Progenitor cell of endocrine pancreas (in vitro differentiated cells): ENCODE results near the gene SYNGR4. TPM values are rescaled to one million over a fixed set of nuclear protein-coding genes. Genes with fewer than 3 reads are reported as not detected.

Experiments
- DNase-seq: peaks from one replicate; pipeline ENCODE4 v3.0.0; 2021; ENCODE audit warnings: low spot score; ENCODE audit not compliant: unreplicated experiment
- H3K27ac Mint-ChIP-seq: 2 replicates; pipeline ENCODE4 v1.8.0; 2021; ENCODE audit warnings: mild to moderate bottlenecking, moderate library complexity, mixed read lengths
- H3K27me3 Mint-ChIP-seq: 2 replicates; pipeline ENCODE4 v1.8.0; 2021; ENCODE audit warnings: mixed read lengths
- H3K36me3 Mint-ChIP-seq: 2 replicates; pipeline ENCODE4 v1.8.0; 2022; ENCODE audit warnings: mixed read lengths; ENCODE audit not compliant: insufficient read depth
- H3K4me1 Mint-ChIP-seq: 2 replicates; pipeline ENCODE4 v1.8.0; 2021; ENCODE audit warnings: low read depth, mixed read lengths
- H3K4me3 Mint-ChIP-seq: 2 replicates; pipeline ENCODE4 v1.8.0; 2021; ENCODE audit warnings: low read depth, mild to moderate bottlenecking, moderate library complexity, mixed read lengths
- H3K9me3 Mint-ChIP-seq: 2 replicates; pipeline ENCODE4 v1.8.0; 2021; ENCODE audit warnings: low read depth, mixed read lengths
- total RNA-seq: library from RNA; stranded (reverse); gene quantifications from 2 replicates; pipeline ENCODE4 v1.2.1, GENCODE V29; 2021
- TF ChIP-seq, protein P1 (sequence below): fragments of 200-600 bp; sonication (generic); IDR thresholded peaks from one replicate; pipeline ENCODE4 v1.5.0; 2021; ENCODE audit warnings: antibody characterized with exemption, mild to moderate bottlenecking; ENCODE audit not compliant: unreplicated experiment

The SYNGR4 gene
- total RNA-seq, 1 donor from 2014 or later = not detected

DNA sequence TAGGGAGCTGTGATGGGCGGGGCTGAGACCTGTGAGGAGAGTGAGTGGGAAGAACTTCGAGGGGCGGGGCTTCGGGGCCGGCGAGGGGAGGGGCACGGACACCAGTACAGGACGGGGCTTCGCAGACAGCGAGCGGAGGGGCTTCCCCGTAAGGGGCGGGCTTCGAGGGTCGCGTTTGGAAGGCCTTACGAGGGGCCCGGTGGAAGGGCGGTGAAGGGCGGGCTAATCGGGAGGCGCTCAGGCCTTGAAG, 42.9 kb upstream of the SYNGR4 start:
- H3K4me3 Mint-ChIP-seq = peak overlapping the region; percentile 85
- H3K27ac Mint-ChIP-seq = peak overlapping the region; percentile 95
- no peaks in the 10 kb centered on the region for H3K36me3 Mint-ChIP-seq
- DNase-seq = peak; percentile 91
- H3K9me3 Mint-ChIP-seq = no peaks in the 10 kb centered on the region
- H3K27me3 Mint-ChIP-seq = peaks cover 16% of the 10 kb centered on the region
- TF ChIP-seq, protein P1, sequence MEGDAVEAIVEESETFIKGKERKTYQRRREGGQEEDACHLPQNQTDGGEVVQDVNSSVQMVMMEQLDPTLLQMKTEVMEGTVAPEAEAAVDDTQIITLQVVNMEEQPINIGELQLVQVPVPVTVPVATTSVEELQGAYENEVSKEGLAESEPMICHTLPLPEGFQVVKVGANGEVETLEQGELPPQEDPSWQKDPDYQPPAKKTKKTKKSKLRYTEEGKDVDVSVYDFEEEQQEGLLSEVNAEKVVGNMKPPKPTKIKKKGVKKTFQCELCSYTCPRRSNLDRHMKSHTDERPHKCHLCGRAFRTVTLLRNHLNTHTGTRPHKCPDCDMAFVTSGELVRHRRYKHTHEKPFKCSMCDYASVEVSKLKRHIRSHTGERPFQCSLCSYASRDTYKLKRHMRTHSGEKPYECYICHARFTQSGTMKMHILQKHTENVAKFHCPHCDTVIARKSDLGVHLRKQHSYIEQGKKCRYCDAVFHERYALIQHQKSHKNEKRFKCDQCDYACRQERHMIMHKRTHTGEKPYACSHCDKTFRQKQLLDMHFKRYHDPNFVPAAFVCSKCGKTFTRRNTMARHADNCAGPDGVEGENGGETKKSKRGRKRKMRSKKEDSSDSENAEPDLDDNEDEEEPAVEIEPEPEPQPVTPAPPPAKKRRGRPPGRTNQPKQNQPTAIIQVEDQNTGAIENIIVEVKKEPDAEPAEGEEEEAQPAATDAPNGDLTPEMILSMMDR = no peak
- H3K4me1 Mint-ChIP-seq = peaks cover 9% of the 10 kb centered on the region

DNA sequence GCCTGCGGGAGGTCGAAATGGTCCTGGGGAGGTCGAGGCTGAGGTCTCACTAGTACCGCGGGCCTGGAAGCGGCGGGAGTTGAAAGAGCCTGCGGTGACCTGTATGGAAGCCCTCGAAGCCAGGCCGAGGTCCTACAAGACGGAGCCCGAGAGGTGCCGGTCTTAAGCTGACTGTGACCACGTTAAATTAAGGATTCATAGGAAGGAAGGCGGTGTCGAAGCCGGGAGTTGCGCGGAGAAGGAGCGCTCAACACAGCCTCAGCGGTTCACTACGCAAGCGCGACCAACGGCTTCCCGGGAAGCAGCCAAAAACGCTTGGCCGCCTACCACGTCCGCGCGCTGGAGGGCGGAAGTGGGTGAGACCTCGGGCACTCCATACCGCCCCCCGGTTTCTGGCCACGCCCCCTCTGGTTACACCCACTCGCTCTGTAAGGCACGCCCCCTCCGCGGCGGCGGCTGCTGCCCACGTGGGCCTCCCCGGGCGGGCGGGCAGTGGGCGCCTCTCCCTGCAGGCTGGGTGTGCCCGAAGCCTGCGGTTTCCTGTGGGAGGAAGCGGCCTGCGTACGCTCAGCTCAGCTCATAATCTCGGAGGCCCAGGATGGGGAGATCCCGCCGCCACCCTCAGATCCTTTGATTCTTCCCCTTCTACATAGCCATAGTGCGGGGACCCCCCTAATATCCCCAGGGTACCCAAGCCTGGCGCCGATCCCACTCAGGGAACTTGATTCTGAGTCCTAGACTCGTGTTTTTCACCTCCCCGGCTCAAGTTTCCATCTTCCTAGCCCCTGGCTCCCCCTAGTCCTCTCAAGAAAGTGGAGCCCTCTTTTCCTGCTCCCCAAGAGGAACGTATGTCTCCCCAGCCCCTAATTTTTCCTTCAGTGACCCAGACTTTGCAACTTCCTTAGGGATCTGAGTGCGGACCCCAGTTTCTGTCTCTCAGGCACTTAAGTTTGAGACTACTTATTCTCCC, 42.3 kb upstream of the SYNGR4 start:
- peak overlapping the region; percentile 95 for H3K27ac Mint-ChIP-seq

DNA sequence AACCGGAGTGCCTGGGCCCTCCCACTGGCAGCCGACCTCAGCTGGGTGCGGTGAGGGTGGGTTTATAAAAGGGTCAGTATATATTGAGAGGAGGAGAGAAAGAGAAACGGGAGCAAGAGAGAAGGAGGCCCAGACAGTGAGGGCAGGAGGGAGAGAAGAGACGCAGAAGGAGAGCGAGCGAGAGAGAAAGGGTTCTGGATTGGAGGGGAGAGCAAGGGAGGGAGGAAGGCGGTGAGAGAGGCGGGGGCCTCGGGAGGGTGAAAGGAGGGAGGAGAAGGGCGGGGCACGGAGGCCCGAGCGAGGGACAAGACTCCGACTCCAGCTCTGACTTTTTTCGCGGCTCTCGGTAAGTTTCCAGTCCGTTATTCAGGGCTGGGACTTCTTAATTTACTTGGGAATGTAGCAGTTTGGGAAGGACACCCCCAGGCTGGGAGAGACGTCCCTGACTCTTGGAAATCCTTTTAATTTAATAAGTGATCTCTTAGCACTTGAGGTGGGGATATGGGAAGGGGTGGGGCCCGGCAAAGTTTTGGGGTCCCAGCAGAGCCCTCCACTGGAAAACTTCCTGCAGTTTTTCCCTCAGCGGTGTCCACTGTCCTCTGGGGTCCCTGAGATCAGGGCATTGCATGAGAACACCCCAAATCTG, 38.8 kb upstream of the SYNGR4 start, which contains the start of gene EMP3:
TSS of gene EMP3 (plus strand) at position 288 of the 646 bp plus-strand sequence. CDS start 1,293 bp downstream, outside the sequence.
- Mint-ChIP-seq H3K27ac (peak within 1 kb of the TSS; percentile 3), H3K4me1 (peaks cover 10% of the 10 kb centered on the region), H3K4me3 (peak within 1 kb of the TSS; percentile 50), H3K9me3 (no peaks in the 10 kb centered on the region), H3K36me3 (no peaks in the 10 kb centered on the region), H3K27me3 (peaks cover 16% of the 10 kb centered on the region)
- TF ChIP-seq, protein P1 = no peak
- no peak for DNase-seq

More for the DNA sequence above, 42.3 kb upstream of the SYNGR4 start:
- peak overlapping the region; percentile 85 for H3K4me3 Mint-ChIP-seq
- TF ChIP-seq, protein P1 = peak; percentile 32
- H3K9me3 Mint-ChIP-seq = no peaks in the 10 kb centered on the region
- DNase-seq = peak; percentile 96
- H3K36me3 Mint-ChIP-seq = no peaks in the 10 kb centered on the region
- peaks cover 16% of the 10 kb centered on the region for H3K27me3 Mint-ChIP-seq
- peaks cover 9% of the 10 kb centered on the region for H3K4me1 Mint-ChIP-seq

DNA sequence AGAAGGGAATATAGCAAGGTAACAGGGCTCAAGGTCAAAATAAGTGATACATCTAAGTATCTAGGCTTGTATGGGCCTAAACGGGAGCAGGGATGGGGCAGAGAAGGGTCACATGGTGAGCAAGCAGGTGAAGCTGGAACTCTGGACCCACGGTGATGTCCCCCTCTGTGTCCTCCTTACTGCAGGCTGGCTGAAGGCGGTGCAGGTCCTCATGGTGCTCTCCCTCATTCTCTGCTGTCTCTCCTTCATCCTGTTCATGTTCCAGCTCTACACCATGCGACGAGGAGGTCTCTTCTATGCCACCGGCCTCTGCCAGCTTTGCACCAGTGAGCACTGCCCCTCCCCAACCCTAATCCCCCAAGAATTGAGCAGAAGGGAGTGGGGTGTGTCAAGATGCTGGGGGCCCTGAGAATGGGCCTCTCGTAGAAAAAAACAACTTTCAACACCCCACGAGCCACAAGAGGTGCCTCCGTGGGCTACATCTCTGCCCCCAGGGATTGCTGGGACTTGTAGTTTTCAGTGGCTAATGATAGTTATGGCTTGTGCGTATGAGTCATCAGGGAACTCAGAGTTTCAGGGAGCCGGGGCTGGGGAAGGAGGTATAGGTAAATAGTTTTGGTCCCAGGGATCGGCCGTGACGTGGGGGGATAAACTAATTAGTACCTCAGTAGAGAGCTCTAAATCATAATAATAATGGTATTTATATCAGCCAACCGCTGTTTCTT, 34.8 kb upstream of the SYNGR4 start:
- Mint-ChIP-seq H3K9me3 (no peaks in the 10 kb centered on the region), H3K36me3 (no peaks in the 10 kb centered on the region), H3K27ac (peak overlapping the region; percentile 79), H3K4me3 (peak overlapping the region; percentile 89), H3K27me3 (peaks cover 11% of the 10 kb centered on the region), H3K4me1 (peaks cover 21% of the 10 kb centered on the region)
- TF ChIP-seq, protein P1 = no peak
- no peak for DNase-seq
